ENCODE data around the gene DHTKD1.
"Not testable (repeated sequence)": the region's sequence is repeated elsewhere in the genome, so short reads cannot be mapped to it uniquely, and the experiment has no call there.

DHTKD1 gene

GRCh38 chr10:12150163-12150562 is 81.4 kb downstream of the DHTKD1 start:
- DNase-seq = no peak

- DNase-seq = no peak
Measured at GRCh38 chr10:12154516-12154915, 85.8 kb downstream of the DHTKD1 start.

GRCh38 chr10:12156367-12157123 is 87.8 kb downstream of the DHTKD1 start:
- DNase-seq = no peak

- no peak for DNase-seq
Measured at GRCh38 chr10:12158111-12158510, 89.4 kb downstream of the DHTKD1 start.

- DNase-seq = no peak
Measured at GRCh38 chr10:12160664-12161063, 91.9 kb downstream of the DHTKD1 start.

- no peak for DNase-seq
Measured at GRCh38 chr10:12162927-12163326, 94.2 kb downstream of the DHTKD1 start.

- no peak for DNase-seq
Measured at GRCh38 chr10:12164085-12164484, 95.3 kb downstream of the DHTKD1 start.

- no peak for DNase-seq
Measured at GRCh38 chr10:12165036-12165435, 96.3 kb downstream of the DHTKD1 start.

- DNase-seq = no peak
Measured at GRCh38 chr10:12165999-12166775, 97.4 kb downstream of the DHTKD1 start.

- not testable (repeated sequence) for DNase-seq
Measured at GRCh38 chr10:12171512-12171911, 102.8 kb downstream of the DHTKD1 start.
